ES-I3 (cell line): ENCODE data around the gene BTBD1.
A peak's percentile ranks its signal among the peaks of the same experiment; 100 is the strongest.

Source experiments
- H3K36me3 ChIP-seq: 2 replicates; pipeline ENCODE4 v1.6.1; 2013; ENCODE audit warnings: mild to moderate bottlenecking, low read length, control low read depth, moderate library complexity; ENCODE audit not compliant: insufficient read depth
- H3K4me1 ChIP-seq: 2 replicates; pipeline ENCODE4 v1.6.1; 2013; ENCODE audit warnings: mild to moderate bottlenecking, control low read depth, low read length; ENCODE audit not compliant: insufficient read depth
- H3K9ac ChIP-seq: 2 replicates; pipeline ENCODE4 v1.6.1; 2013; ENCODE audit warnings: low read depth, mild to moderate bottlenecking, low read length, moderate library complexity
- H3K9me3 ChIP-seq: 2 replicates; pipeline ENCODE4 v1.6.1; 2013; ENCODE audit warnings: mild to moderate bottlenecking, low read length, moderate library complexity; ENCODE audit not compliant: control insufficient read depth, insufficient read depth

Gene BTBD1

DNA sequence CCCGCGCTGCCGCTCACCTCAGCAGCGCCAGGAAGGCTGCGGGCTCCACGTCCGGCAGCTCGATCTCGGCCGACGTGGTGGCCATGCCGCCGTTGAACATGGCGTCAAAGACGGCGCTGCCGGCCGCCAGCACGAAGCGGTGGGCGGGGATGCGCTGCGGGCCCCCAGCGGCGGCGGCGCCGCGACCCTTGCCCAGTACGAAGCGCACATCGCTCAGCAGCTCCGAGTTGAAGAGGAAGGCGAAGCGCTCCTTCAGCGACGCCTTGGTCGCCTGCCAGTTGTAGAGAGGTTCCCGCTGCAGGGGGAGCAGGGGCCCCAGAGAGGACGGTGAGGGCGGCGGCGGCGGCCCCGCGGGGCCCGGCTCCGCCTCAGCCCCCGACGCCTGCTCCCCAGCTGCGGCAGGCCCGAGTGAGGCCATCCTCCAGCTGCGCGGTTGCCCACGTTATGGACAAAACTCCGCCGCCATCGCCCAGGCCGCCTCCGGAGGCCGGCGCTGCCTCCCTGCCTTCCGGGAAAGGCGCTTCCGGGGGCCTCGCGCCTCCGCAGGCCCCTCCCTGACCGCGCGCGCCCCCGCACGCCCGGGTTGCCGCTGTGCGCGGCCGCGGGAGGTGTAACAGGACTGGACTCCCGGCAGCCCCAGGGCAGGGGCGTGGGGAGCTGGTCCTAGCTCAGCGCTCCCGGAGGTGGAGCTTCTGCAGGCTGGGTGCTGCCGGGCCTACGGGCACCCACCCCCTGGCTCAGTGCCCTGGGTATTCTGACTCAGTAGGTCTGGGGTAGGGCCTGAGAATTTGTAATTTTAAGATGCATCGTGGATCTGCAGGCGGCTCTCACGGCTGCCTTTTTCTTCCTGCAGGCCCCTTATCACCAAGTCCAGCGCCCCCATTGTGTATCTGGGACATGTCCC is at the start of gene BTBD1:
Gene BTBD1, minus strand, starts transcription at position 519 of the 904 bp plus-strand sequence. Its CDS starts 101 bp downstream, at position 418.
- H3K9me3 ChIP-seq = no peaks in the 10 kb centered on the region
- H3K4me1 ChIP-seq = peaks cover 14% of the 10 kb centered on the region
- H3K9ac ChIP-seq = peak within 1 kb of the TSS; percentile 96
- H3K36me3 ChIP-seq = no peaks in the 10 kb centered on the region

DNA sequence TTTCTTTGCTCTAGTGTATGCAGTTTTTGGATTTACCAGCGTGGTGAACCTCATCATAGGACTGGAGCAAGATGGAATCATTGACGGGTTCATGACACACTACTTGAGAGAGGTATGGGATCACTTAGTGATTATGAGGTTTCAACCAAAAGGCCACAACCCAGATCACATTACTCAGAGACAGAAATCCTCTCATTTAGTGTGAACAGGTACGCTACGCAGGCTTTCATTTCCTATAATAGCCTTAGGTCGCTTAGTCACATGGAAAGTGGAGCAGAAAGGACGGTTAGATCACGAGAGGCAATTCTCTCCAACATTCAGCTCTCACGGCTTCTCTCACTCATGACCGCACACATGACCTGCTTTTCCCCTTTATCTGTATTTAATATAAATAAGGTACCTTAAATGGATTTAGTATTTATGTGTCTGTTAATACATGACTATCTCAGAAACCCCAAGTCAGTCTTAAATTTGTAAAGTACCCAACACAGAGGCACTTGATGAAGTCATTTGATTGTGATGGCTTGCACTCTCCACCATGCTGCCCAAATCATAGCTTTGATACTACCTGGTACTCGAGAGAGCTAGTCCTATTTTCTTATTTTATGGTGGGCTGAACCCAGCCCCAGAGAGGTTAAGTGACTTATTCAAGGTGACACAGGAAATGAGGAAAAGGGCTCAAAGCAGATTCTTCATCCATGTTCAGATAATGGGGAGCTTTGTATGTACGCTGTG is 48.9 kb upstream of the BTBD1 start:
- Histone ChIP-seq H3K9ac (no peak overlapping the region), H3K4me1 (no peaks in the 10 kb centered on the region), H3K36me3 (0 out of 2 replicates have a peak, but pooled peaks cover 4% of the 10 kb centered on the region), H3K9me3 (no peaks in the 10 kb centered on the region)

DNA sequence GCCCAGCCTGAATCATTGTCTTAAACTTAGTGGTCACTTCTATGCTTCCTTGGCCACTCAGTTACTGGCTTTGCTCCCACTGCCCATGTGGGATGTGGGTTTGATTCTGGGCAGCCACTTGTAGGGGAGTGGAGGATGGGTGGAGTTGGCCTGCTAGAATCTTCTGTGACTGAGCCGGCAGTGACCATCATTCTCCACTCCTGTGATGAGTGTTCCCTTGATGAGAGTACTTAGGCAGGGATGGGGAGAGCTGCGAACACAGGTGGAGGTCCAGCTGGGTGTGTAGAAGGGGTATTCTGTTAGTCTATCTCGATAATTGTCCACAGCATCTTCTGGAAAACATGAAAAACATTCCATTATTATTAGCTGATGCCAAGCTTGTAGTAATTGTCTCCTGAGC is 48.4 kb upstream of the BTBD1 start:
- H3K4me1 ChIP-seq = no peaks in the 10 kb centered on the region
- H3K36me3 ChIP-seq = 0 out of 2 replicates have a peak, but pooled peaks cover 4% of the 10 kb centered on the region
- H3K9me3 ChIP-seq = no peaks in the 10 kb centered on the region
- no peak overlapping the region for H3K9ac ChIP-seq

DNA sequence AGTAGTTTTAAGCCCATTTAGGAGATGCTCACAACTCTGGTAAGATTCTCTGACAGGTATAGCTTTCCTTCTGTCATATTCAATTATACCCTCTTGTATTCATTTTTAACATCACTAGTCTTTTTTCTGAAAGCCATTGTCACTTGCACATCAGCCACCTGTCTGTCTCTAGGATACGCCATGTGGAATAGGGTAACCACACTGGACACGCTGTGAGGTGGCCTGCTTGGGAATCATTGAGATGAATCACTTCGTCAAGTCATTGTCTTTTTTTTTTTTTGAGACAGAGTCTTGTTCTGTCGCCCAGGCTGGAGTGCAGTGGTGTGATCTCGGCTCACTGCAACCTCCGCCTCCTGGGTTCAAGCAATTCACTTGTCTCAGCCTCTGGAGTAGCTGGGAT is 47.8 kb upstream of the BTBD1 start:
- Histone ChIP-seq H3K36me3 (0 out of 2 replicates have a peak, but pooled peaks cover 4% of the 10 kb centered on the region), H3K4me1 (no peaks in the 10 kb centered on the region), H3K9ac (no peak overlapping the region), H3K9me3 (no peaks in the 10 kb centered on the region)

DNA sequence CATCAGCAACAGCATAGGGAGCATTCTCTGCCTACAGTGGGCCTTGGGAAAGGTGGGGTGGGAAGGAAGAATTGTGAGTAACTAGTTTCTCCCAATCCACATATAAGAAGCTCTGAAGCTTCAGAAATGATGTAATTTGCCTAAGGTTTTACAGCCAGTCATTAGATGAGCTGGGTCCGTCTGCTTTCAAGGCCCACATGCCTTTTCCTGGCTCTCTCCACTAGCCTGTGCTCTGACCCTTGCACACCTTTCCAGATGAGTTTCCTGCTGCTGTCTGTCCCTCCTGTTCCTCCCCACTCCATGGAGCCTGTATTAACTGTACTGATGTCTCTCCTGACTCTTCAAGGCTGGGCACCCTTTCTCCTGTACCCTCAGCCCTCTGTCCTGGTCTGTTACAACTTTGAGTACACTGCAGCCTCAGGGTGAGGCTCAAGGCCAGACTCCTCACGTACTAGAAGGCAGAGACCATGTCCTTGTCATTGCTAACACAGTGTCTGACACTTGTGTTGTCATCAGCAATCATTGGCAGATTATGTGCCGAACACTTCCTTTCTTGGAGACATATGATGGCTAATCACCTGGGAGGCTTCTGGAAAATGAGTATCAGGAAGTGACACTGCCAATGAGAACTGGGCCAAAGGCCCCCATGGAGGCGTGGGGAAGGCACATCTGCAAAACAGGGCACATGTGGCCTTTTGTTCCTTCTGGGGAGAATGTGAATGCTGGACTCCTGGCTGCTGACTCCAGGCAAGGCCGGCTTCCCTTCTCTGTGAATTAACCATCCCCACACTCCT is 47.0 kb upstream of the BTBD1 start:
- Histone ChIP-seq H3K36me3 (0 out of 2 replicates have a peak, but pooled peaks cover 4% of the 10 kb centered on the region), H3K9ac (no peak overlapping the region), H3K9me3 (no peaks in the 10 kb centered on the region), H3K4me1 (no peaks in the 10 kb centered on the region)

DNA sequence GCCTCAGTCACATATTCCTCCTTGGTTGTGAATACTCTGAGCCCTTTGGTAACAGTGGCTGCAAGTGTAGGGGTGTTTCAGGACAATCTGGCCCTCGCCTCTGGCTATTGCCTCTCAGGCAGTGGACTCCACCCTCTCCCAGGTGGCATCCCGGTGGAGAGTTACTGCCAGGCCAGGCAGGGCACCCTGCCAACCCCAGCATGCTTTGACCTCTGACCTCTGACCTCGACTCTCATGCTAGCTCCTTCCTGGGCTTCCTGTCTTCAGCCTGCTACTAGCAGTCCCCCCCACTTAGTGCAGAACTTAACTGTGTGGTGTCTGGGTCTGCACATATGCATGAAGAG is 45.9 kb upstream of the BTBD1 start:
- Histone ChIP-seq H3K4me1 (no peaks in the 10 kb centered on the region), H3K36me3 (0 out of 2 replicates have a peak, but pooled peaks cover 4% of the 10 kb centered on the region), H3K9ac (no peak overlapping the region), H3K9me3 (no peaks in the 10 kb centered on the region)

DNA sequence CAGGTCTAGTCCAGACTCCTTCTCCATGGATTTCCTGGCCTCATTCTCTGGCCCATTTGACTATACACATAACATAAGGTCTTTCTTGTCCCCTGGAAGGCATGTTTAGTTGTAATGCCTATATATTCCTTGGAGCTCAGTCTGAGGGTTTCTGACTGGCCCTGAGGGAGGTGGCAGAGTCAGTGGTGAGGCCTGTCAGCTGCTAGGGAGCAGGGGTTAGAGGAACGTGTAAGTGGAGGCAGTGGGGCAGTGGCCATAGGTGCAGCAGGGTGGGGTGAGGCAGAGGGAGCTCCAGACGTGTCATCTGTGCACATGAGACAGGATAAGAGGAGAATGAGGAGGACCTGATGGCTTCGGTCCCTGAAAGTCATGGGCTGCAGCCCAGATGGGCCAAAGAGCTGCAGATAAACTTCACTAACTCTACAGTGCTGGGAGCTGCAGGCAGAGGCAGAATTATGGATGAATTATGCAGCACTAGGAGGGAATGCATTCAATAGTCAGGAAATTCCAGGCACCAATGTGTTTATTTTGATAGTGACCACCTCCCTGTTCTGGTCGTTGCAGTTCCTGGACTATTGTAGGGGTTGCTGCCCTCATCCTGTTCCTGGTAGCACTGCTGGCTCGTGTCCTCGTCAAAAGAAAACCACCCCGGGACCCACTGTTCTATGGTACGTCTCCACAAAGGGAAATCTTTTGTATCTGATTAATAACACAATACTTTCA is 45.3 kb upstream of the BTBD1 start:
- Histone ChIP-seq H3K9me3 (no peaks in the 10 kb centered on the region), H3K9ac (no peak overlapping the region), H3K4me1 (no peaks in the 10 kb centered on the region), H3K36me3 (0 out of 2 replicates have a peak, but pooled peaks cover 4% of the 10 kb centered on the region)

DNA sequence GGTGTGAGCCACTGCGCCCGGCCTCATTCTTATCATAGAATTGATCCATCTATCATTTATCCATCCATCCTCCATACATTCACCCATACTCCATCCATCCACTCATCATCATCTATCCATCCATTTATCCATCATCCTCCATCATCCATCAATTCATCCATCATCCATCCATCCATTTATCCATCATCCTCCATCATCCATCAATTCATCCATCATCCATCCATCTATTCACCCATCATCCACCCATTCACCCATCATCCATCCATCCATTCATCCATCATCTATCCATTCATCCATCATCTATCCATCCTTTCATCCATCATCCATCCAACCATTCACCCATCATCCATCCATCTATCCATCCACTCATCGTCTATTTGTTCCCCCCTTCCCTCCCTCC is 44.1 kb upstream of the BTBD1 start:
- Histone ChIP-seq H3K36me3 (0 out of 2 replicates have a peak, but pooled peaks cover 4% of the 10 kb centered on the region), H3K4me1 (no peaks in the 10 kb centered on the region), H3K9ac (no peak overlapping the region), H3K9me3 (no peaks in the 10 kb centered on the region)

DNA sequence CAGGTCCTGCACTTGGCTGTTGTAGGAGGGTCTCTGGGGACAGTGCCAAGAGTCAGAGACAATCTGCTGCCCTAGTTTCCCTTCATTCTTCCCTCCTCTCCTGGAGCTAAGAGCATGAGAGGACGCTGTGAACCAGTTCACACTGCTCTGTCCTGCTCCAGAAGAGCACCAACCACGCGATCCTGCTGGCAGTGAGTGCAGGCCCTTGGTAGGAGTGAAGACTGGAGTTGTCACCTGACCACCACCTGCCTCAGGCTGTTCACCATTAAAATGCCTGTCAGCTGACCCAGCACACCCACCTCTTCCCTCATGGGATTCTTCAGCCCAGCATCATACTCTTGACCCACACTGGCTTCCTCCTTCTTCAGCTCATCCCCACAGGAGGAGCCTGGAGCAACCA is 43.3 kb upstream of the BTBD1 start:
- H3K36me3 ChIP-seq = 0 out of 2 replicates have a peak, but pooled peaks cover 4% of the 10 kb centered on the region
- H3K9ac ChIP-seq = no peak overlapping the region
- no peaks in the 10 kb centered on the region for H3K4me1 ChIP-seq
- H3K9me3 ChIP-seq = no peaks in the 10 kb centered on the region

DNA sequence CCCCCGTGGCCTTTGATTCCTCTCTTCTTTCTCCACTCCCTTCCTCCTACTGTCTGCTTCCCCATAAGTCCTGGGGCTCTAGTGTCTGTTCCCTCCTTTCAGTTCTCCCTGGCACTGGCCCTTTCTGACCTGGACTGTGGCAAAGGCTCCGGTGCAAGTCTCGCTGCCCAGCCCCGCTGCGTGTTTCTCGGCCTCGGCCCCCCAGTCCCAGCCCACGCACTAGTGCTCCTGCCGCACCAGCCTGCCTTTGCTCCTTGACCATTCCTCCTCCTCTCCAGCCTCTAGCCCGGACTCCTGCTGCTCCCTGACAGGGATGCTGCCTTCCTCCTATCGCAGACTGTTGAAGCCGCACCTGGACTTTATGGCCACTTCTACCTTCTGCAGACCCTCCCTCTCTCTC is 42.5 kb upstream of the BTBD1 start:
- H3K9me3 ChIP-seq = no peaks in the 10 kb centered on the region
- no peaks in the 10 kb centered on the region for H3K4me1 ChIP-seq
- H3K9ac ChIP-seq = no peak overlapping the region
- H3K36me3 ChIP-seq = 0 out of 2 replicates have a peak, but pooled peaks cover 4% of the 10 kb centered on the region

DNA sequence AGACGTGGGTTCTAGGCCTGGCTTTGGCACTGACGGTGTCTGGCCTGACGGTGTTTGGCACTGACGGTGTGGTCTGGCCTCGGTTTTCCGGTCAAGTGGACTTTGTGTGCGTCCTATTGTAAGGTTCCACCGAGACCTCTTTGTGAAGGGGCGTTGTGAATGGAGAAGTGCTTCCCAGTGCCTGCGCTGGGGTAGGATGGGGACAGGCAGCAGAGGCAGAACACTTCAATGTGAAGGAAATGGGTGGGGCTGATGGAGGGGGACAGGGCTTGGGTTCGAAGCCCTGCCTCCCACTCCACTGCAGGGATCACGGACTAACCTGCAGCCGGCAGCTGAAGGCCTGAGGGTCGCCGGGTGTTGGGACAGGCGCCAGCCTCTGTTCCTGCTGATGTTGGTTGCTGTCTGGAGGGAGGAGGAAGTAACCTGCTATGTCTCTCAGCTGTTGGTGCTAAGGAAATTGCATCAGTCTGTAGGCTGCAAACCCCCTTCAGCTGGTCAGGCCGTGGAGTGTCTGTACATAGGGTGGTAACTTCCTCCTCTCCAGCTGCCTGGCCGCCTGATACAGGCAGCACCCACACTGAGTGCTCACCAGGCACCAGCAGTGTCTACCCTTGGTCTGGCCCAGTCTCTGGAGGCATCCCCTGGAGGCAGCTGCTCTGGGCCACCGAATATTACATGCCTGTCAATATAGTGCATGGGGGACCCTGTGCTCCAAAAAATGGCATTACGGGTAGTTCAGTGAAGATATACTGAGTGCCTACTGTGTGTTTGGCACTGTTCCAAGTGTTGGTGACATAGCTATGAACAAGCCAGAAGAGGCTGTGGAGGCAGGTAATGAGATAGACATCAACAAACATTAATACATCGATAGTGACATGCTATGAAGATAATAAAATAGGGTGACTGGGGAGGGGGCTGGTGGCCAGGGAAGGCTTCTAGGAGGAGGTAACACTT is 41.5 kb upstream of the BTBD1 start:
- no peaks in the 10 kb centered on the region for H3K4me1 ChIP-seq
- H3K9ac ChIP-seq = peak overlapping the region; percentile 75; the same call in 1 of the 2 replicates
- H3K9me3 ChIP-seq = no peaks in the 10 kb centered on the region
- H3K36me3 ChIP-seq = no peaks in the 10 kb centered on the region

DNA sequence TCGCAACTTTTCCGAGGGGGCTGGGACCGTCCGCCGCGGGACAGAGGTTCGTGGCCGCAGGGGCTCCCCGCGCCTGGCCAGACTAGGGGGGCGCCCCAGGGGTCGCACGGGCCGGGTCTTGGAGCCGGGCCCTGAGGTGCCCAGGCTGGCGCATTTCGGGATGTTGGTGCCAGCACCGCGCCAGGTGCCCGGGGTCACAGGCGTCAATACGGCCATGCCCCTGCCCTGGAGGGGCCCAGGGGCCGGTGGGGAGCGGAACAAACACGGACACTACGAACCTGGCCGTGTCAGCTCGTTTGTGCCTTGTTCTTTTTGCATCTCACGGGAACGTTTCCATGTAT is 40.8 kb upstream of the BTBD1 start:
- Histone ChIP-seq H3K4me1 (no peaks in the 10 kb centered on the region), H3K9ac (peak overlapping the region; percentile 75; the same call in 1 of the 2 replicates), H3K36me3 (no peaks in the 10 kb centered on the region), H3K9me3 (no peaks in the 10 kb centered on the region)
